ENCODE data around the gene ATP2B2.

Gene ATP2B2

GRCh38 chr3:10354361-10355015 is 150.9 kb downstream of the ATP2B2 start:
- Mint-ChIP-seq H3K27me3 (ENCODE audit: low read depth) (peaks cover 17% of the 10 kb centered on the region), H3K9me3 (no peaks in the 10 kb centered on the region), H3K4me3 (no peak overlapping the region), H3K4me1 (peaks cover 10% of the 10 kb centered on the region), H3K27ac (no peak overlapping the region), H3K36me3 (ENCODE audit: low read depth) (no peaks in the 10 kb centered on the region)
- no peak for TF ChIP-seq CTCF (IDR thresholded peaks at IDR 0.05; ENCODE audit: unreplicated experiment in 3 of 3)

- Mint-ChIP-seq H3K9me3 (no peaks in the 10 kb centered on the region), H3K4me3 (no peak overlapping the region), H3K27me3 (ENCODE audit: low read depth) (peaks cover 17% of the 10 kb centered on the region), H3K36me3 (ENCODE audit: low read depth) (no peaks in the 10 kb centered on the region), H3K4me1 (peaks cover 10% of the 10 kb centered on the region), H3K27ac (no peak overlapping the region)
- TF ChIP-seq CTCF (IDR thresholded peaks at IDR 0.05; ENCODE audit: unreplicated experiment in 3 of 3): no peak
Observed at GRCh38 chr3:10353661-10354360, 151.6 kb downstream of the ATP2B2 start.

GRCh38 chr3:10353160-10353559 is 152.2 kb downstream of the ATP2B2 start:
- TF ChIP-seq CTCF (IDR thresholded peaks at IDR 0.05; ENCODE audit: unreplicated experiment in 3 of 3): no peak
- Mint-ChIP-seq H3K4me1 (peaks cover 10% of the 10 kb centered on the region), H3K27me3 (ENCODE audit: low read depth) (peaks cover 17% of the 10 kb centered on the region), H3K36me3 (ENCODE audit: low read depth) (no peaks in the 10 kb centered on the region), H3K27ac (no peak overlapping the region), H3K4me3 (no peak overlapping the region), H3K9me3 (no peaks in the 10 kb centered on the region)

GRCh38 chr3:10352146-10352911 is 153.1 kb downstream of the ATP2B2 start:
- H3K27me3 Mint-ChIP-seq (ENCODE audit: low read depth): peaks cover 10% of the 10 kb centered on the region
- H3K9me3 Mint-ChIP-seq: no peaks in the 10 kb centered on the region
- TF ChIP-seq CTCF (IDR thresholded peaks at IDR 0.05; ENCODE audit: unreplicated experiment in 3 of 3): no peak
- no peaks in the 10 kb centered on the region for H3K36me3 Mint-ChIP-seq (ENCODE audit: low read depth)
- H3K4me1 Mint-ChIP-seq: peaks cover 10% of the 10 kb centered on the region
- no peak overlapping the region for H3K4me3 Mint-ChIP-seq
- no peak overlapping the region for H3K27ac Mint-ChIP-seq

- H3K27ac Mint-ChIP-seq: no peak overlapping the region
- no peak overlapping the region for H3K4me3 Mint-ChIP-seq
- peaks cover 10% of the 10 kb centered on the region for H3K4me1 Mint-ChIP-seq
- no peak for TF ChIP-seq CTCF (IDR thresholded peaks at IDR 0.05; ENCODE audit: unreplicated experiment in 3 of 3)
- peaks cover 10% of the 10 kb centered on the region for H3K27me3 Mint-ChIP-seq (ENCODE audit: low read depth)
- no peaks in the 10 kb centered on the region for H3K36me3 Mint-ChIP-seq (ENCODE audit: low read depth)
- H3K9me3 Mint-ChIP-seq: no peaks in the 10 kb centered on the region
Observed at GRCh38 chr3:10351013-10351735, 154.2 kb downstream of the ATP2B2 start.

All from nephron (organoid).